Tibial artery (tissue), 4 donors: ENCODE measurements around the gene QPCTL.

Experiments used
- DNase-seq, 2 donors: peaks; one replicate each; pipeline ENCODE4 v3.0.0-alpha.2; 2019
- H3K27ac ChIP-seq, 2 donors: fragments of 200-600 bp; sonication (generic) in 1 of 2; 1 replicate in 1 of 2; 2 replicates in 1 of 2; pipeline ENCODE4 v1.5.1; 2018 to 2019; ENCODE audit warnings: mild to moderate bottlenecking in 1 of 2
- H3K27me3 ChIP-seq, 2 donors: fragments of 200-600 bp; sonication (generic) in 1 of 2; one replicate each; pipeline versions ENCODE4 v1.5.1 to v1.6.0; 2016 to 2019
- H3K36me3 ChIP-seq, 3 donors: fragments of 200-600 bp; sonication (generic) in 2 of 3; one replicate each; pipeline ENCODE4 v1.5.1; 2016 to 2019; ENCODE audit warnings: mild to moderate bottlenecking in 2 of 3
- H3K4me1 ChIP-seq, 4 donors: fragments of 200-600 bp; sonication (generic) in 2 of 4; 1 replicate in 3 of 4; 2 replicates in 1 of 4; pipeline ENCODE4 v1.5.1; 2016 to 2019
- H3K4me3 ChIP-seq, 2 donors: fragments of 200-600 bp; sonication (generic) in 1 of 2; 1 replicate in 1 of 2; 2 replicates in 1 of 2; pipeline ENCODE4 v1.5.1; 2018 to 2019; ENCODE audit warnings: mild to moderate bottlenecking in 2 of 2
- H3K9me3 ChIP-seq, 3 donors: fragments of 200-600 bp; sonication (generic) in 1 of 3; one replicate each; pipeline ENCODE4 v1.5.1; 2016 to 2019
- CTCF ChIP-seq, 2 experiments: fragments of 200-600 bp in 1 of 2; fragments of 450-650 bp in 1 of 2; IDR thresholded peaks; one replicate each; pipeline ENCODE4 v1.5.1; 2017 to 2019; ENCODE audit warnings: antibody characterized with exemption in 2 of 2, mild to moderate bottlenecking in 1 of 2, moderate library complexity in 1 of 2
- intact Hi-C: fragments of 100-400 bp; cut with DNase I; formaldehyde crosslinking; loops from one replicate; pipeline ENCODE4 v1.15.0; 2023; ENCODE audit warnings: low total_unique reads

The QPCTL gene

GRCh38 chr19:45730368-45731288 is 38.2 kb downstream of the QPCTL start, which contains the start of gene FBXO46:
Gene FBXO46 (minus strand): TSS chr19:45730896. CDS start chr19:45713495, 17,401 bp downstream.
- intact Hi-C loops = no loop called here
- Histone ChIP-seq H3K9me3 (no peaks in the 10 kb centered on the region), H3K4me1 (peaks cover 0 to 27% (median 12%) of the 10 kb centered on the region in 4 donors), H3K27ac (peak within 1 kb of the TSS; percentile 77 to 86), H3K4me3 (peak within 1 kb of the TSS; percentile 80 to 93), H3K27me3 (no peaks in the 10 kb centered on the region), H3K36me3 (no peaks in the 10 kb centered on the region)
- TF ChIP-seq CTCF (IDR thresholded peaks at IDR 0.05) = no peak
- DNase-seq = peak; percentile 97 to 99

GRCh38 chr19:45733160-45733810 is 40.8 kb downstream of the QPCTL start, which contains the start of gene MEIOSIN:
Gene MEIOSIN (plus strand): TSS chr19:45733439. CDS start chr19:45735377, 1,938 bp downstream.
- H3K9me3 ChIP-seq = no peaks in the 10 kb centered on the region
- no peak for TF ChIP-seq CTCF (IDR thresholded peaks at IDR 0.05)
- no peaks in the 10 kb centered on the region for H3K27me3 ChIP-seq
- intact Hi-C loops = no loop called here
- DNase-seq = no peak
- H3K36me3 ChIP-seq = no peaks in the 10 kb centered on the region
- H3K4me1 ChIP-seq = peaks cover 0 to 21% (median 12%) of the 10 kb centered on the region in 4 donors
- no peak within 1 kb of the TSS for H3K4me3 ChIP-seq
- H3K27ac ChIP-seq = no peak within 1 kb of the TSS

GRCh38 chr19:45739498-45740439 is 47.3 kb downstream of the QPCTL start:
- intact Hi-C loops = no loop called here
- Histone ChIP-seq H3K36me3 (no peaks in the 10 kb centered on the region), H3K27me3 (no peaks in the 10 kb centered on the region), H3K27ac (no peak overlapping the region), H3K9me3 (no peaks in the 10 kb centered on the region), H3K4me1 (no peaks in the 10 kb centered on the region), H3K4me3 (no peak overlapping the region)
- no peak for DNase-seq
- TF ChIP-seq CTCF (IDR thresholded peaks at IDR 0.05) = no peak

DNA sequence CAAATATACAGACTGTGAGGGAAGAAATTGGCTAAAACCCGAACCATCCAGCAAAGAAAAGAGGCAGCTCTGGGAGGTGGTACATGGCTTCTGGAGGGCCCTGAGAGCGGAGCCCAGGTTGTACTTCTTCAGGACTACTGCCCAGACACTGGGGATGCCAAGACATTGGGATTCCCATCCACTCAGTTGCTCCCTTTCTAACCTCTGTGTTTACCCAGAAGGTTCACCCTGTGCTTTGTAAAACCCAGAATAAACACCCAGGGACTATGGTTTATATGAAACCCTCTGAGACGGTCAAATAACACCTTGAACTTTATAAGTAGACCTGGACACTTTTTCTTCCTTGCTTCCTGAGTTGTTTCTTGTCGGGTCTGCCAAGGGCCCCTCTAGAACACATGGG is 50.5 kb downstream of the QPCTL start:
- no peak overlapping the region for H3K4me3 ChIP-seq
- no peaks in the 10 kb centered on the region for H3K36me3 ChIP-seq
- no peak overlapping the region for H3K27ac ChIP-seq
- no peaks in the 10 kb centered on the region for H3K9me3 ChIP-seq
- no peak for DNase-seq
- no peaks in the 10 kb centered on the region for H3K4me1 ChIP-seq
- intact Hi-C loops = no loop called here
- TF ChIP-seq CTCF (IDR thresholded peaks at IDR 0.05) = no peak
- H3K27me3 ChIP-seq = peaks cover 0 to 5% of the 10 kb centered on the region in 2 donors

- Histone ChIP-seq H3K4me3 (no peak overlapping the region), H3K27ac (no peak overlapping the region), H3K36me3 (no peaks in the 10 kb centered on the region), H3K9me3 (no peaks in the 10 kb centered on the region), H3K4me1 (no peaks in the 10 kb centered on the region), H3K27me3 (peaks cover 0 to 10% of the 10 kb centered on the region in 2 donors)
- TF ChIP-seq CTCF (IDR thresholded peaks at IDR 0.05) = no peak
- intact Hi-C loops = no loop called here
- DNase-seq = no peak
Observed at GRCh38 chr19:45745606-45746005, 53.1 kb downstream of the QPCTL start.
